ENCODE measurements around the gene ATRNL1. TPM values are rescaled to one million over a fixed set of nuclear protein-coding genes. Genes with fewer than 3 reads are reported as not detected.

ATRNL1 gene
- total and polyA plus RNA-seq, 2 experiments from 2014 or later = 4.8 to 29.7 TPM

DNA sequence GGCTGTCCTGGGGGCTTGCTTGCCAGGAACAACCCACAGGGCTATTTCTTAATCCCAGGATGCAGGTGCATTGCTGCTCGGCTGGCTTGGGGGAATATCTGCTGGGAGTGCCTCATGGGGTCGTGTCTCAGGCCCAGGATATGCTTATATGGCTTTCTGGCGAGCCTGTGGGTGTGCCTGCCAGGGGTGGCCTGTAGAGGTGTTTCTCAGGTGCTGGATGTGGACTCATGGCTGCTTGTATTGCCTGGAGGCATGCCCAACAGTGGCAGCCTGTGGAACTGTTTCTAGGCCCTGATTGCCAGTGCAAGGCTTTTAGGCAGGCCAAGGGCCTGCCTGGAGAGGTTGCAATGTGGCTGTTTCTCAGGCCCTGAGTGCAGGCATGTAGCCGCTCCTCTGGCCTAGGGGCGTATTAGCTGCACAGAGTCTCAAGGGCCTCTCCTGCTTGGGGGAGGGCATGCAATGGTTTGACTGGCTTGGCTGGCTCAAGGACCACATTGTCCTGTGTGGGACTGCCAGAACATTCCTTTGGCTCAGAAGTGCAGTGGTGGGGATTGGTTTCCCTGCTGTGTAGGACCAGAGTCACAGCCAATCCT is 202.1 kb downstream of the ATRNL1 start (continued):
- TF ChIP-seq, protein P1, sequence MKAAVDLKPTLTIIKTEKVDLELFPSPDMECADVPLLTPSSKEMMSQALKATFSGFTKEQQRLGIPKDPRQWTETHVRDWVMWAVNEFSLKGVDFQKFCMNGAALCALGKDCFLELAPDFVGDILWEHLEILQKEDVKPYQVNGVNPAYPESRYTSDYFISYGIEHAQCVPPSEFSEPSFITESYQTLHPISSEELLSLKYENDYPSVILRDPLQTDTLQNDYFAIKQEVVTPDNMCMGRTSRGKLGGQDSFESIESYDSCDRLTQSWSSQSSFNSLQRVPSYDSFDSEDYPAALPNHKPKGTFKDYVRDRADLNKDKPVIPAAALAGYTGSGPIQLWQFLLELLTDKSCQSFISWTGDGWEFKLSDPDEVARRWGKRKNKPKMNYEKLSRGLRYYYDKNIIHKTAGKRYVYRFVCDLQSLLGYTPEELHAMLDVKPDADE (IDR thresholded peaks at IDR 0.05) = no peak
- TF ChIP-seq EZH2 (IDR thresholded peaks at IDR 0.05; ENCODE audit: low read depth, unreplicated experiment) = no peak
- TF ChIP-seq STAT1 (IDR thresholded peaks at IDR 0.05; ENCODE audit: unreplicated experiment) = no peak
- no peak for TF ChIP-seq EZH2phosphoT487 (IDR thresholded peaks at IDR 0.05; ENCODE audit: unreplicated experiment)
- TF ChIP-seq, protein P2, sequence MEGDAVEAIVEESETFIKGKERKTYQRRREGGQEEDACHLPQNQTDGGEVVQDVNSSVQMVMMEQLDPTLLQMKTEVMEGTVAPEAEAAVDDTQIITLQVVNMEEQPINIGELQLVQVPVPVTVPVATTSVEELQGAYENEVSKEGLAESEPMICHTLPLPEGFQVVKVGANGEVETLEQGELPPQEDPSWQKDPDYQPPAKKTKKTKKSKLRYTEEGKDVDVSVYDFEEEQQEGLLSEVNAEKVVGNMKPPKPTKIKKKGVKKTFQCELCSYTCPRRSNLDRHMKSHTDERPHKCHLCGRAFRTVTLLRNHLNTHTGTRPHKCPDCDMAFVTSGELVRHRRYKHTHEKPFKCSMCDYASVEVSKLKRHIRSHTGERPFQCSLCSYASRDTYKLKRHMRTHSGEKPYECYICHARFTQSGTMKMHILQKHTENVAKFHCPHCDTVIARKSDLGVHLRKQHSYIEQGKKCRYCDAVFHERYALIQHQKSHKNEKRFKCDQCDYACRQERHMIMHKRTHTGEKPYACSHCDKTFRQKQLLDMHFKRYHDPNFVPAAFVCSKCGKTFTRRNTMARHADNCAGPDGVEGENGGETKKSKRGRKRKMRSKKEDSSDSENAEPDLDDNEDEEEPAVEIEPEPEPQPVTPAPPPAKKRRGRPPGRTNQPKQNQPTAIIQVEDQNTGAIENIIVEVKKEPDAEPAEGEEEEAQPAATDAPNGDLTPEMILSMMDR (conservative IDR thresholded peaks at IDR 0.05; ENCODE audit: low read depth in 2 of 2) = no peak
- no peak for TF ChIP-seq ZNF331 (CRISPR knock-in tag; IDR thresholded peaks at IDR 0.05; ENCODE audit: low read depth)
- TF ChIP-seq ZNF114 (CRISPR knock-in tag; IDR thresholded peaks at IDR 0.05) = no peak

DNA sequence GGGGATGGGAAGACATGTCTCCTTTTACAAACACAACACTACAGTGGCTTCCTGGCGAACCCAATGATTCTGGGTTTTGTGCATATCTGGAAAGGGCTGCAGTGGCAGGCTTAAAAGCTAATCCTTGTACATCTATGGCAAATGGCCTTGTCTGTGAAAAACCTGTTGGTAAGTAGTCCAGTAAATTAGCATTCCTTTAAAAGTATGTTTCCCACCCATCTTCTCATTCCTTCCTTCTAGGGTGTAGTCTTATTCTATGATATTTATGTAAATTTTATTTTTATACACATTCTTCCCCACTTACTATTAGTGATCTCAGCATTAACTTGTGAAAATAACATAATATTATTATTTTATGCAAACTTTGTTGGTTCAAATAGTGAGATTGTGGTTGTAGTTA is 206.9 kb downstream of the ATRNL1 start:
- H3K4me3 ChIP-seq = no peak overlapping the region
- H3K9me2 ChIP-seq (ENCODE audit: insufficient read depth) = peaks cover 8% of the 10 kb centered on the region
- no peaks in the 10 kb centered on the region for H3K27me3 ChIP-seq (ENCODE audit: insufficient read depth)
- H3K27ac ChIP-seq (ENCODE audit: low read depth) = no peak overlapping the region
- Mint-ChIP-seq H3K27ac (no peak overlapping the region), H3K27me3 (ENCODE audit: insufficient read depth, low read depth, poor library complexity) (no peaks in the 10 kb centered on the region), H3K4me1 (no peaks in the 10 kb centered on the region), H3K9me3 (no peaks in the 10 kb centered on the region), H3K4me3 (no peak overlapping the region), H3K36me3 (ENCODE audit: low read depth) (no peaks in the 10 kb centered on the region)
- DNase-seq (ENCODE audit: low spot score) (no peak), ATAC-seq (no peak)
- no peaks in the 10 kb centered on the region for H3K4me1 ChIP-seq (ENCODE audit: insufficient read depth)
- H3K4me2 ChIP-seq = no peak overlapping the region
- no peak overlapping the region for H2AFZ ChIP-seq
- no peaks in the 10 kb centered on the region for H4K20me1 ChIP-seq (replicated peaks; ENCODE audit: insufficient read depth)
- no peaks in the 10 kb centered on the region for H3K79me2 ChIP-seq (replicated peaks; ENCODE audit: insufficient read depth)
- no peaks in the 10 kb centered on the region for H3F3A ChIP-seq (replicated peaks; ENCODE audit: low read depth)
- H3K36me3 ChIP-seq (ENCODE audit: insufficient read depth) = no peaks in the 10 kb centered on the region
- no peak for TF ChIP-seq JUNB (IDR thresholded peaks at IDR 0.05; ENCODE audit: unreplicated experiment)
- no peak for TF ChIP-seq ZNF114 (CRISPR knock-in tag; IDR thresholded peaks at IDR 0.05)
- no peak for TF ChIP-seq CREB1 (CRISPR knock-in tag; IDR thresholded peaks at IDR 0.05; ENCODE audit: low read depth)
- TF ChIP-seq POLR2AphosphoS5 (IDR thresholded peaks at IDR 0.05; ENCODE audit: low read depth) = no peak
- TF ChIP-seq EZH2 (IDR thresholded peaks at IDR 0.05; ENCODE audit: low read depth, unreplicated experiment) = no peak
- TF ChIP-seq, protein P1 (IDR thresholded peaks at IDR 0.05) = no peak
- TF ChIP-seq, protein P3, sequence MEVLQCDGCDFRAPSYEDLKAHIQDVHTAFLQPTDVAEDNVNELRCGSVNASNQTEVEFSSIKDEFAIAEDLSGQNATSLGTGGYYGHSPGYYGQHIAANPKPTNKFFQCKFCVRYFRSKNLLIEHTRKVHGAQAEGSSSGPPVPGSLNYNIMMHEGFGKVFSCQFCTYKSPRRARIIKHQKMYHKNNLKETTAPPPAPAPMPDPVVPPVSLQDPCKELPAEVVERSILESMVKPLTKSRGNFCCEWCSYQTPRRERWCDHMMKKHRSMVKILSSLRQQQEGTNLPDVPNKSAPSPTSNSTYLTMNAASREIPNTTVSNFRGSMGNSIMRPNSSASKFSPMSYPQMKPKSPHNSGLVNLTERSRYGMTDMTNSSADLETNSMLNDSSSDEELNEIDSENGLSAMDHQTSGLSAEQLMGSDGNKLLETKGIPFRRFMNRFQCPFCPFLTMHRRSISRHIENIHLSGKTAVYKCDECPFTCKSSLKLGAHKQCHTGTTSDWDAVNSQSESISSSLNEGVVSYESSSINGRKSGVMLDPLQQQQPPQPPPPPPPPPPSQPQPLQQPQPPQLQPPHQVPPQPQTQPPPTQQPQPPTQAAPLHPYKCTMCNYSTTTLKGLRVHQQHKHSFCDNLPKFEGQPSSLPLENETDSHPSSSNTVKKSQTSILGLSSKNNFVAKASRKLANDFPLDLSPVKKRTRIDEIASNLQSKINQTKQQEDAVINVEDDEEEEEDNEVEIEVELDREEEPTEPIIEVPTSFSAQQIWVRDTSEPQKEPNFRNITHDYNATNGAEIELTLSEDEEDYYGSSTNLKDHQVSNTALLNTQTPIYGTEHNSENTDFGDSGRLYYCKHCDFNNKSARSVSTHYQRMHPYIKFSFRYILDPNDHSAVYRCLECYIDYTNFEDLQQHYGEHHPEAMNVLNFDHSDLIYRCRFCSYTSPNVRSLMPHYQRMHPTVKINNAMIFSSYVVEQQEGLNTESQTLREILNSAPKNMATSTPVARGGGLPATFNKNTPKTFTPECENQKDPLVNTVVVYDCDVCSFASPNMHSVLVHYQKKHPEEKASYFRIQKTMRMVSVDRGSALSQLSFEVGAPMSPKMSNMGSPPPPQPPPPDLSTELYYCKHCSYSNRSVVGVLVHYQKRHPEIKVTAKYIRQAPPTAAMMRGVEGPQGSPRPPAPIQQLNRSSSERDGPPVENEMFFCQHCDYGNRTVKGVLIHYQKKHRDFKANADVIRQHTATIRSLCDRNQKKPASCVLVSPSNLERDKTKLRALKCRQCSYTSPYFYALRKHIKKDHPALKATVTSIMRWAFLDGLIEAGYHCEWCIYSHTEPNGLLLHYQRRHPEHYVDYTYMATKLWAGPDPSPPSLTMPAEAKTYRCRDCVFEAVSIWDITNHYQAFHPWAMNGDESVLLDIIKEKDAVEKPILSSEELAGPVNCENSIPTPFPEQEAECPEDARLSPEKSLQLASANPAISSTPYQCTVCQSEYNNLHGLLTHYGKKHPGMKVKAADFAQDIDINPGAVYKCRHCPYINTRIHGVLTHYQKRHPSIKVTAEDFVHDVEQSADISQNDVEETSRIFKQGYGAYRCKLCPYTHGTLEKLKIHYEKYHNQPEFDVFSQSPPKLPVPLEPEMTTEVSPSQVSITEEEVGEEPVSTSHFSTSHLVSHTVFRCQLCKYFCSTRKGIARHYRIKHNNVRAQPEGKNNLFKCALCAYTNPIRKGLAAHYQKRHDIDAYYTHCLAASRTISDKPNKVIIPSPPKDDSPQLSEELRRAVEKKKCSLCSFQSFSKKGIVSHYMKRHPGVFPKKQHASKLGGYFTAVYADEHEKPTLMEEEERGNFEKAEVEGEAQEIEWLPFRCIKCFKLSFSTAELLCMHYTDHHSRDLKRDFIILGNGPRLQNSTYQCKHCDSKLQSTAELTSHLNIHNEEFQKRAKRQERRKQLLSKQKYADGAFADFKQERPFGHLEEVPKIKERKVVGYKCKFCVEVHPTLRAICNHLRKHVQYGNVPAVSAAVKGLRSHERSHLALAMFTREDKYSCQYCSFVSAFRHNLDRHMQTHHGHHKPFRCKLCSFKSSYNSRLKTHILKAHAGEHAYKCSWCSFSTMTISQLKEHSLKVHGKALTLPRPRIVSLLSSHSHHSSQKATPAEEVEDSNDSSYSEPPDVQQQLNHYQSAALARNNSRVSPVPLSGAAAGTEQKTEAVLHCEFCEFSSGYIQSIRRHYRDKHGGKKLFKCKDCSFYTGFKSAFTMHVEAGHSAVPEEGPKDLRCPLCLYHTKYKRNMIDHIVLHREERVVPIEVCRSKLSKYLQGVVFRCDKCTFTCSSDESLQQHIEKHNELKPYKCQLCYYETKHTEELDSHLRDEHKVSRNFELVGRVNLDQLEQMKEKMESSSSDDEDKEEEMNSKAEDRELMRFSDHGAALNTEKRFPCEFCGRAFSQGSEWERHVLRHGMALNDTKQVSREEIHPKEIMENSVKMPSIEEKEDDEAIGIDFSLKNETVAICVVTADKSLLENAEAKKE (CRISPR knock-in tag; IDR thresholded peaks at IDR 0.05) = no peak
- TF ChIP-seq ZNF331 (CRISPR knock-in tag; IDR thresholded peaks at IDR 0.05; ENCODE audit: low read depth) = no peak
- no peak for TF ChIP-seq EZH2phosphoT487 (IDR thresholded peaks at IDR 0.05; ENCODE audit: unreplicated experiment)

Measured in GM23338 (cell line).